ENCODE data around the gene CD81. TPM values are rescaled to one million over a fixed set of nuclear protein-coding genes. Genes with fewer than 3 reads are reported as not detected.

Gene CD81
- total RNA-seq, 5 donors from 2014 or later (not counting 1 experiment from before 2014, with no cell fraction given): 124 to 213 (median 146) TPM

DNA sequence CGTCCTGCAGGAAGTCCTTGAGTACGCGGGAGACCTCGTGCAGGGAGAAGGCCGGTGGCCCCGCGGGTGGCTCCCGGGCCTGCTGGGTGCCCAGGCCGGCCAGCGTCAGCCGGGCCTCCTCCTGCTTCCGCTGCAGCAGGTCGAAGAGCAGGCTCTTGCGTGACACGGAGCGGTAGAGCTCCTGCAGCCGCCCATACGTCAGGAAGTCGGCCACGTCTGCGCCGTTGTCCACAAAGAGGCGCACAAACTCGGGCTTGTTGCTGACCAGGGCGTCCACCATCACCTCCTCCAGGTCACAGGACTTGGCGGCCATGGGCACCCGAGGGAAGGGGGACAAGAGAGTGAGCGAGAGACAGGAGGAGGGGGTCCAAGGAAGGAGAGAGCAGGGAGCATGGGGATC lies 38.1 kb downstream of the CD81 start:
- Mint-ChIP-seq H3K4me1 (peaks cover 0 to 2% (median 2%) of the 10 kb centered on the region in 3 donors), H3K4me3 (no peak overlapping the region), H3K27me3 (no peaks in the 10 kb centered on the region), H3K27ac (no peak overlapping the region), H3K36me3 (no peaks in the 10 kb centered on the region), H3K9me3 (no peaks in the 10 kb centered on the region)
- H3K4me3 ChIP-seq (ENCODE audit: control insufficient read depth in 1 of 2, extremely low read depth in 1 of 2, low read length in 1 of 2): no peak overlapping the region
- no peak for ATAC-seq (replicated peaks in 1 of 4)
- no peaks in the 10 kb centered on the region for H3K36me3 ChIP-seq (ENCODE audit: control insufficient read depth in 2 of 2, extremely low read depth in 1 of 2, insufficient read depth in 1 of 2, low read length in 1 of 2)
- ChIA-PET POLR2A (no interaction called here), CTCF (interaction anchor here in 1 of 2 donors (1.1 kb wide), 1 partner anchor 229 kb away, joined by 3 read pairs; no protein-coding TSS in a partner anchor)
- no peak for DNase-seq
- no peaks in the 10 kb centered on the region for H3K9me3 ChIP-seq
- no peak overlapping the region for H3K27ac ChIP-seq (ENCODE audit: low read length)
- WGBS (ENCODE audit: insufficient coverage): 91% methylated on average over 16 of the region's 28 CpGs
- H3K27me3 ChIP-seq (replicated peaks in 1 of 2; ENCODE audit: control insufficient read depth in 2 of 2, extremely low read depth in 1 of 2, insufficient read depth in 2 of 2, low read length in 1 of 2): peaks cover 0 to 4% of the 10 kb centered on the region in 2 experiments
- H3K4me1 ChIP-seq (ENCODE audit: control insufficient read depth in 1 of 2, extremely low read depth in 1 of 2, insufficient read depth in 2 of 2, low read length in 2 of 2): peaks cover 0 to 9% of the 10 kb centered on the region in 2 experiments

- ATAC-seq (replicated peaks in 1 of 4): no peak
- Histone ChIP-seq H3K9me3 (no peaks in the 10 kb centered on the region), H3K4me3 (ENCODE audit: control insufficient read depth in 1 of 2, extremely low read depth in 1 of 2, low read length in 1 of 2) (no peak overlapping the region), H3K4me1 (ENCODE audit: control insufficient read depth in 1 of 2, extremely low read depth in 1 of 2, insufficient read depth in 2 of 2, low read length in 2 of 2) (peaks cover 0 to 15% of the 10 kb centered on the region in 2 experiments), H3K27ac (ENCODE audit: low read length) (no peak overlapping the region), H3K27me3 (replicated peaks in 1 of 2; ENCODE audit: control insufficient read depth in 2 of 2, extremely low read depth in 1 of 2, insufficient read depth in 2 of 2, low read length in 1 of 2) (peaks cover 0 to 10% of the 10 kb centered on the region in 2 experiments), H3K36me3 (ENCODE audit: control insufficient read depth in 2 of 2, extremely low read depth in 1 of 2, insufficient read depth in 1 of 2, low read length in 1 of 2) (no peaks in the 10 kb centered on the region)
- H3K36me3 Mint-ChIP-seq: no peaks in the 10 kb centered on the region
- H3K27me3 Mint-ChIP-seq: no peaks in the 10 kb centered on the region
- DNase-seq: no peak
- POLR2A ChIA-PET: no interaction called here
- no peak overlapping the region for H3K4me3 Mint-ChIP-seq
- no peaks in the 10 kb centered on the region for H3K9me3 Mint-ChIP-seq
- peaks cover 0 to 4% (median 4%) of the 10 kb centered on the region in 3 donors for H3K4me1 Mint-ChIP-seq
- 78% methylated on average over 34 of the region's 34 CpGs for WGBS (ENCODE audit: insufficient coverage)
- no peak overlapping the region for H3K27ac Mint-ChIP-seq
- CTCF ChIA-PET: interaction anchor here in 1 of 2 donors (1.1 kb wide), 1 partner anchor 229 kb away, joined by 3 read pairs; no protein-coding TSS in a partner anchor
Observed at GRCh38 chr11:2415601-2416380, 38.7 kb downstream of the CD81 start.

DNA sequence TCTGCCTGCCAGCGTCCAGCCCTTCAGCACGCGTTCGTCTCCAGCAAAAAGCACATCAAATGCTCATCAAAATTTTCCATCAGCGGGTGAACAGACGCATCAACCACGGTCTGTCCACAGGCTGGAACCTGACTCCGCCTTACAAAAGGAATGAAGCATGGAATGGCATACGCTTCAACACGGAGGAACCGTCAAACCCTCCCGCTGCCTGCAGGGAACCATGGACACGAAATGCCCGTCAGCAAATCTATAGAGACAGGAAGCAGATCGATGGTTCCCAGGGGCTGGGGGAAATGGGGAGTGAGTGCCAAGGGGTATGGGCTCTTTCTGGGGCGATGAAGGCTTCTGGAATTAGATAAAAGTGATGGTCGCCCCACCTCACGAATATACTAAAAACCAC lies 39.7 kb downstream of the CD81 start:
- 96% methylated on average over 12 of the region's 18 CpGs for WGBS (ENCODE audit: insufficient coverage)
- no peak overlapping the region for H3K4me3 ChIP-seq (ENCODE audit: control insufficient read depth in 1 of 2, extremely low read depth in 1 of 2, low read length in 1 of 2)
- ChIA-PET CTCF (no interaction called here), POLR2A (interaction anchor here in 1 of 2 donors (0.6 kb wide), 1 partner anchor 111 kb away, joined by 3 read pairs; no protein-coding TSS in a partner anchor)
- no peaks in the 10 kb centered on the region for H3K9me3 Mint-ChIP-seq
- H3K4me1 ChIP-seq (ENCODE audit: control insufficient read depth in 1 of 2, extremely low read depth in 1 of 2, insufficient read depth in 2 of 2, low read length in 2 of 2): peaks cover 0 to 17% of the 10 kb centered on the region in 2 experiments
- no peak overlapping the region for H3K27ac Mint-ChIP-seq
- no peak overlapping the region for H3K27ac ChIP-seq (ENCODE audit: low read length)
- ATAC-seq (replicated peaks in 1 of 4) (no peak), DNase-seq (no peak)
- H3K27me3 Mint-ChIP-seq: no peaks in the 10 kb centered on the region
- H3K36me3 Mint-ChIP-seq: no peaks in the 10 kb centered on the region
- H3K4me1 Mint-ChIP-seq: peaks cover 0 to 4% (median 4%) of the 10 kb centered on the region in 3 donors
- no peak overlapping the region for H3K4me3 Mint-ChIP-seq
- H3K9me3 ChIP-seq: no peaks in the 10 kb centered on the region
- no peaks in the 10 kb centered on the region for H3K36me3 ChIP-seq (ENCODE audit: control insufficient read depth in 2 of 2, extremely low read depth in 1 of 2, insufficient read depth in 1 of 2, low read length in 1 of 2)
- peaks cover 0 to 19% of the 10 kb centered on the region in 2 experiments for H3K27me3 ChIP-seq (replicated peaks in 1 of 2; ENCODE audit: control insufficient read depth in 2 of 2, extremely low read depth in 1 of 2, insufficient read depth in 2 of 2, low read length in 1 of 2)

DNA sequence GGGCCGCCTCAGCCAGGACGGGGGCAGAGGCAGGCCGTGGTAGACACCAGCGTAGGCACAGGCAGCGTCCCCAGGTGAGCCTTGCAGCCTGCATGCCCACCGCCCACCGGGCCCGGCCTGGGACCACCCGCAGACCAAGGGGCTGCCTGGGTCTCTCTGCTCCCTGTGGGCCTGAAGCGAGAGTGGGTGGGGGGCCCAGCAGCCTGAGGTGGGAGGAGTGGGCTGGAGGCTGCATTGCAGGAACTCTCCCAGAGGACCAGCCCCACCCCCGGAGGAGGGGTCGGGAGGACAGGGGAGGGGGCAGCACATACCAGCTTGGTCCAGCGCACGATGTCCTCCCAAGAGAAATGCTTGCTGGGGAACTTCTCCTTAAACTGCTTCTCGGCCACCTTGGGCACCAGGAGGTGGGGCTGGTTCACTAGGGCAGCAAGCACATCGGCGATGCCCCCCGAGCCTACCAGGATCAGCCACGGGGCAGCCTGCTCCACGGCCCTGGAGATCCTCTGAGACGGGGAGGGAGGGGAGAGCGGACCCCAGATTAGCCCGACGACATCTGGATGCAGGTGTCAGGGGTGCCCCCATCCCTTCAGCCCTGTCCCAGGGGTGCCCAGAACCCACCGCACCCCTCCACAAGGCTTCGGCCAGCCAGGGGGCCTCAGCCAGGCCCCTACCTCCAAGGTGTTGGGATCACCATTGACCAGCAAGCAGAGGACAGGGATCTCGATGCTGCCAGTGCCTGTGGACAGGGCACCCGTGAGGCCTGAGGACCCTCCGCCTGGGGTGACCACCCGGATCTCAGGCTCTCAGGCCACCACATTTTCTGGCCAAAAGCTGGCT lies 41.0 kb downstream of the CD81 start:
- Histone ChIP-seq H3K4me3 (ENCODE audit: control insufficient read depth in 1 of 2, extremely low read depth in 1 of 2, low read length in 1 of 2) (no peak overlapping the region), H3K4me1 (ENCODE audit: control insufficient read depth in 1 of 2, extremely low read depth in 1 of 2, insufficient read depth in 2 of 2, low read length in 2 of 2) (peaks cover 0 to 17% of the 10 kb centered on the region in 2 experiments), H3K36me3 (ENCODE audit: control insufficient read depth in 2 of 2, extremely low read depth in 1 of 2, insufficient read depth in 1 of 2, low read length in 1 of 2) (no peaks in the 10 kb centered on the region), H3K27ac (ENCODE audit: low read length) (no peak overlapping the region), H3K27me3 (replicated peaks in 1 of 2; ENCODE audit: control insufficient read depth in 2 of 2, extremely low read depth in 1 of 2, insufficient read depth in 2 of 2, low read length in 1 of 2) (peaks cover 0 to 22% of the 10 kb centered on the region in 2 experiments), H3K9me3 (no peaks in the 10 kb centered on the region)
- Mint-ChIP-seq H3K4me3 (no peak overlapping the region), H3K9me3 (no peaks in the 10 kb centered on the region), H3K36me3 (no peaks in the 10 kb centered on the region), H3K4me1 (peaks cover 0 to 4% (median 4%) of the 10 kb centered on the region in 3 donors), H3K27me3 (no peaks in the 10 kb centered on the region), H3K27ac (no peak overlapping the region)
- ATAC-seq (replicated peaks in 1 of 4) (no peak), DNase-seq (no peak)
- WGBS (ENCODE audit: insufficient coverage): 83% methylated on average over 23 of the region's 30 CpGs
- ChIA-PET POLR2A (no interaction called here), CTCF (interaction anchor here (0.7 to 3.6 kb wide), 3 partner anchors 20 to 232 kb away, joined by 3 to 16 read pairs (median 3); no protein-coding TSS in a partner anchor)

DNA sequence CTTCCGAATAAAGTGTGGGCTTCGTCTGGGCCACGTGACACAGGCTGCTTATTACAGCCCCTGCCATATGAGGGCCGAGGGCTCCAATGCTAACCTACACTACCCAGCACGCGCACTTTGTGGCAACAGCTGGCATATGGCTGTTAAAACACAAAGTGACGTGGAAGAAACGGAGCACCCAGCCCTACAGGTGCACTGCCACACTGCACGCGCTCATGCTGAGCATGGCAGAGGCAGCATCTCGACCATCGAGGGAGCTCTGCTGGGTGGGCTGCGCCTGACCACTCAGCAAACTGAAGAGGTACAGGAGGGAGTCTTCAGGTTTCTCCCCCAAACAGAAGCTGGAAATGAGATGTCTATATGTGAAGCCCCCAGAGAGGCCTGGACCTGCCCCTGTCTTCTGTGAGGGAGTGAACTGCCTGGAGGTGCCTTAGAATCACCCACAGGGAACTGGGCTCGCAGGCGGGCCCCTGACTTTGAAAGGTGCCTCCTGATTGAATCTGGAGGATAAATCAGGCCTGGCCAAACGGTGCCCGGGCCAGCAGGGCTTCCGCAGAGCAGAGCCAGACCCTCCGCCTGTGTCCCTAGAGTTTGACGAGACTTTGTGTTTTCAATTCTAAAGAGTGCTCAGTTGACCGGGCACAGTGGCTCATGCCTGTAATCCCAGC lies 41.7 kb downstream of the CD81 start:
- Histone ChIP-seq H3K36me3 (ENCODE audit: control insufficient read depth in 2 of 2, extremely low read depth in 1 of 2, insufficient read depth in 1 of 2, low read length in 1 of 2) (no peaks in the 10 kb centered on the region), H3K9me3 (no peaks in the 10 kb centered on the region), H3K4me1 (ENCODE audit: control insufficient read depth in 1 of 2, extremely low read depth in 1 of 2, insufficient read depth in 2 of 2, low read length in 2 of 2) (peaks cover 0 to 17% of the 10 kb centered on the region in 2 experiments), H3K27me3 (replicated peaks in 1 of 2; ENCODE audit: control insufficient read depth in 2 of 2, extremely low read depth in 1 of 2, insufficient read depth in 2 of 2, low read length in 1 of 2) (peaks cover 0 to 27% of the 10 kb centered on the region in 2 experiments), H3K27ac (ENCODE audit: low read length) (no peak overlapping the region), H3K4me3 (ENCODE audit: control insufficient read depth in 1 of 2, extremely low read depth in 1 of 2, low read length in 1 of 2) (no peak overlapping the region)
- Mint-ChIP-seq H3K4me3 (no peak overlapping the region), H3K36me3 (no peaks in the 10 kb centered on the region), H3K27me3 (no peaks in the 10 kb centered on the region), H3K27ac (no peak overlapping the region), H3K9me3 (no peaks in the 10 kb centered on the region), H3K4me1 (peaks cover 0 to 4% (median 4%) of the 10 kb centered on the region in 3 donors)
- CTCF ChIA-PET: interaction anchor here (0.6 to 3.9 kb wide), 7 partner anchors 17 to 859 kb away, joined by 3 to 42 read pairs (median 7); partner anchors contain the start of gene TSSC4 (in 1 of the 2)
- DNase-seq: no peak
- POLR2A ChIA-PET: no interaction called here
- no peak for ATAC-seq (replicated peaks in 1 of 4)
- 66% methylated on average over 20 of the region's 21 CpGs for WGBS (ENCODE audit: insufficient coverage)
